Esophagus muscularis mucosa (tissue), 4 donors: ENCODE results near the gene CAMK2A. TPM values are rescaled to one million over a fixed set of nuclear protein-coding genes. Genes with fewer than 3 reads are reported as not detected.

Source experiments
- DNase-seq: peaks from one replicate; pipeline ENCODE4 v3.0.0-alpha.2; 2017; ENCODE audit errors: extremely low spot score
- H3K27ac ChIP-seq, 4 donors: fragments of 200-600 bp; sonication (generic); replicated peaks in 1 of 4; 1 replicate in 3 of 4; 2 replicates in 1 of 4; pipeline ENCODE4 v1.5.1; 2016 to 2019; ENCODE audit warnings: mild to moderate bottlenecking in 1 of 4
- H3K27me3 ChIP-seq, 4 donors: fragments of 200-600 bp; sonication (generic); one replicate each; pipeline versions ENCODE4 v1.5.1 to v1.6.0; 2016 to 2019
- H3K36me3 ChIP-seq, 4 donors: fragments of 200-600 bp; sonication (generic); one replicate each; pipeline ENCODE4 v1.5.1; 2016 to 2019
- H3K4me1 ChIP-seq, 4 donors: fragments of 200-600 bp; sonication (generic); one replicate each; pipeline ENCODE4 v1.5.1; 2016 to 2019
- H3K4me3 ChIP-seq, 4 donors: fragments of 200-600 bp; sonication (generic); 1 replicate in 2 of 4; 2 replicates in 2 of 4; pipeline ENCODE4 v1.5.1; 2016 to 2019; ENCODE audit warnings: mild to moderate bottlenecking in 4 of 4, moderate library complexity in 1 of 4
- H3K9me3 ChIP-seq, 4 donors: fragments of 200-600 bp; sonication (generic); 1 replicate in 3 of 4; 2 replicates in 1 of 4; pipeline ENCODE4 v1.5.1; 2016 to 2019
- CTCF ChIP-seq, 3 experiments: fragments of 200-600 bp in 2 of 3; fragments of 450-650 bp in 1 of 3; sonication (generic) in 2 of 3; IDR thresholded peaks; one replicate each; pipeline ENCODE4 v1.5.1; 2017 to 2019; ENCODE audit warnings: antibody characterized with exemption in 3 of 3, mild to moderate bottlenecking in 2 of 3, moderate library complexity in 1 of 3
- EP300 ChIP-seq: sonication (generic); formaldehyde crosslinking; IDR thresholded peaks from one replicate; pipeline ENCODE4 v1.6.1; 2017; ENCODE audit warnings: antibody characterized with exemption
- POLR2A ChIP-seq: fragments of 450-650 bp; IDR thresholded peaks from one replicate; pipeline ENCODE4 v1.6.1; 2017; ENCODE audit warnings: antibody characterized with exemption, moderate library complexity, mild to moderate bottlenecking, low read depth
- POLR2AphosphoS5 ChIP-seq, 2 donors: sonication (generic); formaldehyde crosslinking; IDR thresholded peaks; one replicate each; pipeline ENCODE4 v1.6.1; 2017; ENCODE audit warnings: antibody characterized with exemption in 2 of 2
- WGBS: methylation state at CpG from one replicate; pipeline ENCODE4 v1.1.5; 2018; 5-methylcytosine and 5-hydroxymethylcytosine counted together
- intact Hi-C: fragments of 100-400 bp; cut with DNase I; formaldehyde crosslinking; loops from one replicate; pipeline ENCODE4 v1.15.1; 2023
- total RNA-seq, 4 donors: library from RNA; depleted of rRNA; stranded (reverse); fragments of >200 nt; gene quantifications; one replicate each; pipeline versions ENCODE4 v1.1.0 to v1.2.1, GENCODE V29; 2016

CAMK2A gene
- total RNA-seq, 4 donors from 2014 or later, result 2.5 to 8.0 (median 3.8) TPM

GRCh38 chr5:150285114-150285513 lies 4.5 kb downstream of the CAMK2A start:
- Histone ChIP-seq H3K27ac (no peak overlapping the region), H3K36me3 (no peaks in the 10 kb centered on the region), H3K27me3 (no peaks in the 10 kb centered on the region), H3K9me3 (no peaks in the 10 kb centered on the region), H3K4me3 (no peak overlapping the region), H3K4me1 (no peaks in the 10 kb centered on the region)
- no peak for DNase-seq
- TF ChIP-seq POLR2AphosphoS5 (IDR thresholded peaks at IDR 0.05) (no peak), EP300 (no peak), POLR2A (no peak), CTCF (IDR thresholded peaks at IDR 0.05) (no peak)
- intact Hi-C loops, result no loop called here
- 90% methylated on average over 5 of the region's 7 CpGs for WGBS

DNA sequence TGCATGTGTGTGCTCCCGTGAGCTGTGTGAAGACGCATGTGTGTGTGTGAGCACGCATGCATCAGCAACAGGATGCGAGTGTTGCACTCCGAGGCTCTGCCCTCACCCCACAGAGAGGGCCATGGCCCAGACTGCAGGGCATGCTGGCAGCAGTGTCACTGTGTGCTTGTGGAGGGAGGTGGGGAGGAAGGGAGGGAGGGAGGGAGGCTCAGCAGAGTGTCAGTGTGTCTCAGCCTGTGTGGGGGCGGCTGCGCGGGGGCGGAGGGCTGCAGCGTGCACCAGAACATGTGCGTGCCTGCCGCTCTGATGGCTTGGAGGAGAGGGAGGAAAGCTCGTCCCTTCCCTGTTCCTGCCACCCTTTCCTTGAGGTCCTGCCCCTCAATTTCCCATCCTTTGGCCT lies 5.3 kb downstream of the CAMK2A start:
- no peaks in the 10 kb centered on the region for H3K9me3 ChIP-seq
- H3K4me3 ChIP-seq, result no peak overlapping the region
- no peaks in the 10 kb centered on the region for H3K36me3 ChIP-seq
- DNase-seq, result no peak
- no peaks in the 10 kb centered on the region for H3K27me3 ChIP-seq
- WGBS, result 87% methylated on average over 9 of the region's 13 CpGs
- intact Hi-C loops, result no loop called here
- no peaks in the 10 kb centered on the region for H3K4me1 ChIP-seq
- H3K27ac ChIP-seq, result no peak overlapping the region
- TF ChIP-seq EP300 (no peak), POLR2A (no peak), CTCF (IDR thresholded peaks at IDR 0.05) (no peak), POLR2AphosphoS5 (IDR thresholded peaks at IDR 0.05) (no peak)

DNA sequence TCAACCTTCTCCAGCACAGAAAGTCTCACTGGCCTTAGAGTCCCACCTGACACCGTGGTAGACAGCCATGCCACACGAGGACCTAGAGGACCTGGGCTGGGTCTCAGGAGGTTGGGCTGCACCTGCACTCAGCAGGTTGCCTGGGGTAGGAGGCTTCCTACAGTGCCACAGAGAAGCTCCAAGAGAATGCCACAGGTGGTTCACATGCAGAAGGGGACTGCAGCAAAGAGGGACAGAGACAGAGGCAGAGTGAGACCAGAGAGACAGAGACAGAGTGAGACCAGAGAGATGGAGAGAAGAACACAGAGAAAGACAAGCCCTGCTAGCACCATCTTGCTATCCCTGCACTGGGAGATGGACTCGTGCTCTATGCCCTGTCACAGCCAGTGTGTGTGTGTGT lies 5.7 kb downstream of the CAMK2A start:
- Histone ChIP-seq H3K27me3 (no peaks in the 10 kb centered on the region), H3K4me1 (no peaks in the 10 kb centered on the region), H3K36me3 (no peaks in the 10 kb centered on the region), H3K4me3 (no peak overlapping the region), H3K9me3 (no peaks in the 10 kb centered on the region), H3K27ac (no peak overlapping the region)
- no peak for DNase-seq
- WGBS, result 94% methylated on average over 3 of the region's 3 CpGs
- intact Hi-C loops, result no loop called here
- no peak for TF ChIP-seq POLR2AphosphoS5 (IDR thresholded peaks at IDR 0.05)
- TF ChIP-seq EP300, result no peak
- no peak for TF ChIP-seq POLR2A
- no peak for TF ChIP-seq CTCF (IDR thresholded peaks at IDR 0.05)

- H3K4me1 ChIP-seq, result no peaks in the 10 kb centered on the region
- H3K4me3 ChIP-seq, result no peak overlapping the region
- H3K27ac ChIP-seq, result no peak overlapping the region
- intact Hi-C loops, result no loop called here
- no peak for DNase-seq
- TF ChIP-seq POLR2AphosphoS5 (IDR thresholded peaks at IDR 0.05), result no peak
- no peak for TF ChIP-seq POLR2A
- no peak for TF ChIP-seq CTCF (IDR thresholded peaks at IDR 0.05)
- no peak for TF ChIP-seq EP300
- H3K9me3 ChIP-seq, result no peaks in the 10 kb centered on the region
- no peaks in the 10 kb centered on the region for H3K27me3 ChIP-seq
- no peaks in the 10 kb centered on the region for H3K36me3 ChIP-seq
- 86% methylated on average over 8 of the region's 8 CpGs for WGBS
Observed at GRCh38 chr5:150281987-150282386, 7.6 kb downstream of the CAMK2A start.

GRCh38 chr5:150279330-150280020 lies 10.1 kb downstream of the CAMK2A start:
- WGBS, result 87% methylated on average over 13 of the region's 13 CpGs
- H3K27me3 ChIP-seq, result no peaks in the 10 kb centered on the region
- intact Hi-C loops, result no loop called here

More at GRCh38 chr5:150279330-150280020, 10.1 kb downstream of the CAMK2A start:
- no peak for DNase-seq
- H3K4me1 ChIP-seq, result no peaks in the 10 kb centered on the region
- no peaks in the 10 kb centered on the region for H3K9me3 ChIP-seq
- H3K36me3 ChIP-seq, result no peaks in the 10 kb centered on the region
- no peak overlapping the region for H3K27ac ChIP-seq
- no peak overlapping the region for H3K4me3 ChIP-seq
- TF ChIP-seq POLR2A (no peak), EP300 (no peak), POLR2AphosphoS5 (IDR thresholded peaks at IDR 0.05) (no peak)
